ENCODE data around the gene ALPG. TPM values are rescaled to one million over a fixed set of nuclear protein-coding genes. Genes with fewer than 3 reads are reported as not detected.
"Not testable (repeated sequence)": the region's sequence is repeated elsewhere in the genome, so short reads cannot be mapped to it uniquely, and the experiment has no call there.

ALPG gene
- total and polyA plus RNA-seq, 2 of the 13 experiments (the other 11 are each of a cell fraction or from before 2014, with no cell fraction given) = not detected

GRCh38 chr2:232449964-232450363 is 43.3 kb downstream of the ALPG start (continued):
- TF ChIP-seq ZNF142 (CRISPR knock-in tag; IDR thresholded peaks at IDR 0.05) (no peak), ELF1 (CRISPR knock-in tag; IDR thresholded peaks at IDR 0.05) (peak; percentile 49; the same call in 1 of the 2 replicates), FOXK1 (CRISPR knock-in tag; IDR thresholded peaks at IDR 0.05; ENCODE audit: borderline replicate concordance, low read depth) (no peak), CTCF (CRISPR knock-in tag; IDR thresholded peaks at IDR 0.05) (peak; percentile 31)

GRCh38 chr2:232451645-232452044 is 45.0 kb downstream of the ALPG start:
- H3K4me2 ChIP-seq (ENCODE audit: low read depth, low read length); H3K27ac ChIP-seq (ENCODE audit: extremely low read length, insufficient read depth, low read length); H3K79me2 ChIP-seq (ENCODE audit: insufficient read depth, low read length); POLR2A ChIA-PET; FAIRE-seq; H3K4me3 ChIP-seq (replicated peaks in 1 of 3; ENCODE audit: insufficient read depth in 1 of 3, low read depth in 2 of 3, low read length in 3 of 3); H3K9ac ChIP-seq (ENCODE audit: insufficient read depth, low read depth, low read length); H4K20me1 ChIP-seq (ENCODE audit: insufficient read depth, low read length); CTCF ChIA-PET (ENCODE audit: low intra/inter-chr PET ratio, low total read pairs); H2AFZ ChIP-seq (ENCODE audit: low read length); intact Hi-C loops (cut with micrococcal nuclease; ENCODE audit: unreplicated experiment); DNase-seq (ENCODE audit: low spot score); BruUV-seq (replicated peaks); H3K9me3 ChIP-seq (ENCODE audit: low read length); in situ Hi-C loops (cut with HindIII; ENCODE audit: extremely low pct_ligation_motif_present, low pct_unique_long_range_greater_than_20kb); H3K36me3 ChIP-seq (replicated peaks in 1 of 2; ENCODE audit: control insufficient read depth in 1 of 2, insufficient read depth in 2 of 2, low read length in 2 of 2); ATAC-seq: not testable (repeated sequence)
- WGBS (ENCODE audit: low lambda C conversion rate) = 25% methylated on average over 3 of the region's 3 CpGs
- H3K27me3 ChIP-seq (ENCODE audit: control insufficient read depth in 1 of 2, insufficient read depth in 2 of 2, low read length in 2 of 2) = peaks cover 14 to 49% of the 10 kb centered on the region in 2 experiments
- peaks cover 20% of the 10 kb centered on the region for H3K4me1 ChIP-seq (ENCODE audit: insufficient read depth, low read length)

Data from HepG2 (cell line).